Measurements from ENCODE around the gene MCC.

DNA sequence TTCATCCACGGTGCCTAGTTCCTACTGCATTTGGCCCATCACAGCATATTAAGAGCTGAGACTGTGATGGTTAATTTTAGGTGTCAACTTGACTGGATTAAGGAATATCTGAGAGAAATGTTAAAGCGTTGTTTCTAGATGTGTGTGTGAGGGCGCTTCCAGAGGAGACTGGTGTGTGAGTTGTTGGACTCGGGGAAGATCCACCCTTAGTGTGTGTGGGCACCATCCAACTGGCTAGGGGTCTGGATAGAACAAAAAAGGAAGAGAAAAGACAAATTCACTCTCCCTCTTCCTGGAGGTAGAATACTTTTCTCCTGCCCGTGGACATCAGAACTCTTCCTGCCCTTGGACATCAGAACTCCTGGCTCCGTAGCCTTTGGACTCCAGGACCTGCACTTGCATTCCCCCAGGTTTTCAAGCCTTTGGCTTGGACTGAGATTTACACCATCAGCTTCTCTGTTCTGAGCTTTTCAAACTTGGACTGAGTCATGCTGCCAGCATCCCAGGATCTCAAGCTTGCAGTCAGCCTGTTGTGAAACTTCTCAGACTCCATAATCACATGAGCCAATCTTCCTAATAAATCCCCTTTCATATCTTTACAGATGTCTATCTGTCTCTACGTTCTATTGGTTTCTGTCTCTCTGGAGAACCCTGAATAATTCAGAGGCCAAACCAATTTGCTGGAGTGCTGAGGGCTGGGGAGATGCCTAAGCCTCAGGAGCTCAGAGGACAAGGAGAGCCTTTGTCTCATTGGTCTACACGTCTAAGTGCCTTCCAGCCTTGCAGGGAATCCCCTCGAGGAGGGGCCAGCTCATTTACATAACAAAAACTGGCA, 347.2 kb downstream of the MCC start:
- TF ChIP-seq, protein P1, sequence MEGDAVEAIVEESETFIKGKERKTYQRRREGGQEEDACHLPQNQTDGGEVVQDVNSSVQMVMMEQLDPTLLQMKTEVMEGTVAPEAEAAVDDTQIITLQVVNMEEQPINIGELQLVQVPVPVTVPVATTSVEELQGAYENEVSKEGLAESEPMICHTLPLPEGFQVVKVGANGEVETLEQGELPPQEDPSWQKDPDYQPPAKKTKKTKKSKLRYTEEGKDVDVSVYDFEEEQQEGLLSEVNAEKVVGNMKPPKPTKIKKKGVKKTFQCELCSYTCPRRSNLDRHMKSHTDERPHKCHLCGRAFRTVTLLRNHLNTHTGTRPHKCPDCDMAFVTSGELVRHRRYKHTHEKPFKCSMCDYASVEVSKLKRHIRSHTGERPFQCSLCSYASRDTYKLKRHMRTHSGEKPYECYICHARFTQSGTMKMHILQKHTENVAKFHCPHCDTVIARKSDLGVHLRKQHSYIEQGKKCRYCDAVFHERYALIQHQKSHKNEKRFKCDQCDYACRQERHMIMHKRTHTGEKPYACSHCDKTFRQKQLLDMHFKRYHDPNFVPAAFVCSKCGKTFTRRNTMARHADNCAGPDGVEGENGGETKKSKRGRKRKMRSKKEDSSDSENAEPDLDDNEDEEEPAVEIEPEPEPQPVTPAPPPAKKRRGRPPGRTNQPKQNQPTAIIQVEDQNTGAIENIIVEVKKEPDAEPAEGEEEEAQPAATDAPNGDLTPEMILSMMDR (IDR thresholded peaks at IDR 0.05), result no peak
- no peak for TF ChIP-seq POLR2A (IDR thresholded peaks at IDR 0.05)
